HepG2 (cell line): ENCODE results near the gene FAM43B.

Experiments used
- BRCA1 ChIP-seq: sonication (generic); formaldehyde crosslinking; IDR thresholded peaks from 2 replicates; pipeline ENCODE4 v1.4.0; 2020; ENCODE audit warnings: missing genetic modification reagents
- EP300 ChIP-seq, 3 experiments: sonication (generic) in 1 of 3; formaldehyde crosslinking in 1 of 3; IDR thresholded peaks; 2 replicates each; pipeline versions ENCODE4 v1.5.1 to v1.6.1; 2011 to 2020; ENCODE audit warnings: low read depth in 2 of 3, low read length in 2 of 3, borderline replicate concordance in 1 of 3, improper control_type of control experiment in 1 of 3, mild to moderate bottlenecking in 1 of 3, missing genetic modification reagents in 1 of 3, moderate library complexity in 1 of 3
- EZH2 ChIP-seq: conservative IDR thresholded peaks from 2 replicates; pipeline ENCODE4 v1.6.1; 2012; ENCODE audit warnings: mild to moderate bottlenecking, low read depth, low read length, moderate library complexity
- MXI1 ChIP-seq: IDR thresholded peaks from 3 replicates; pipeline ENCODE4 v1.6.1; 2012; ENCODE audit warnings: low read depth, low read length, inconsistent platforms, borderline replicate concordance
- POLR2A ChIP-seq, 2 experiments: IDR thresholded peaks; 2 replicates each; pipeline ENCODE4 v1.6.1; 2011; ENCODE audit warnings: low read depth in 2 of 2, low read length in 2 of 2, mild to moderate bottlenecking in 1 of 2, moderate library complexity in 1 of 2; ENCODE audit not compliant: insufficient read depth in 1 of 2
- RBM39 ChIP-seq: fragments of 200-400 bp; formaldehyde crosslinking; IDR thresholded peaks from one replicate; pipeline ENCODE4 v1.6.1; 2018; ENCODE audit warnings: antibody characterized with exemption, mild to moderate bottlenecking, low read depth, low read length; ENCODE audit not compliant: poor library complexity, severe bottlenecking
- RORA ChIP-seq: sonication (generic); formaldehyde crosslinking; IDR thresholded peaks from 2 replicates; pipeline ENCODE4 v1.5.0; 2020; ENCODE audit warnings: mild to moderate bottlenecking, missing genetic modification reagents, moderate library complexity
- SNAPC5 ChIP-seq: sonication (generic); formaldehyde crosslinking; IDR thresholded peaks from 2 replicates; pipeline ENCODE4 v1.8.1; 2023; ENCODE audit warnings: mild to moderate bottlenecking, missing genetic modification reagents, borderline replicate concordance
- TRAFD1 ChIP-seq: sonication (generic); formaldehyde crosslinking; IDR thresholded peaks from 2 replicates; pipeline ENCODE4 v1.5.1; 2020; ENCODE audit warnings: missing genetic modification reagents, mild to moderate bottlenecking, borderline replicate concordance
- XBP1 ChIP-seq: sonication (generic); formaldehyde crosslinking; IDR thresholded peaks from 2 replicates; pipeline ENCODE4 v1.5.0; 2020; ENCODE audit warnings: missing genetic modification reagents
- ZSCAN9 ChIP-seq: IDR thresholded peaks from 2 replicates; pipeline ENCODE4 v1.6.1; 2016; ENCODE audit warnings: borderline replicate concordance

GRCh38 chr1:20508411-20508771 lies 44.0 kb upstream of the FAM43B start:
- TF ChIP-seq TRAFD1 (CRISPR knock-in tag) (no peak), EZH2 (no peak), XBP1 (CRISPR knock-in tag) (no peak), EP300 (IDR thresholded peaks at IDR 0.05; ENCODE audit: low read depth in 2 of 2, low read length in 2 of 2) (no peak), EP300 (CRISPR knock-in tag; IDR thresholded peaks at IDR 0.05; ENCODE audit: borderline replicate concordance) (no peak), ZSCAN9 (CRISPR knock-in tag) (no peak), RORA (CRISPR knock-in tag) (no peak), SNAPC5 (CRISPR knock-in tag) (no peak), RBM39 (no peak), BRCA1 (CRISPR knock-in tag) (no peak), MXI1 (no peak), POLR2A (IDR thresholded peaks at IDR 0.05; ENCODE audit: insufficient read depth in 1 of 2, low read depth in 2 of 2, low read length in 2 of 2) (no peak)
